ENCODE data around the gene FAM107B. TPM values are rescaled to one million over a fixed set of nuclear protein-coding genes. Genes with fewer than 3 reads are reported as not detected.

The FAM107B gene
- total RNA-seq, 5 donors from 2014 or later (not counting 1 experiment from before 2014, with no cell fraction given) = 175 to 298 (median 214) TPM

- ChIA-PET CTCF (interaction anchor here (0.7 to 1.2 kb wide), 8 partner anchors 9 to 58 kb away, joined by 3 to 5 read pairs (median 4); no protein-coding TSS in a partner anchor), POLR2A (interaction anchor here in 1 of 2 donors (3.5 kb wide), 1 partner anchor 28 kb away, joined by 14 read pairs; no protein-coding TSS in a partner anchor)
- ATAC-seq (replicated peaks in 1 of 4) = no peak
- H3K36me3 ChIP-seq (ENCODE audit: control insufficient read depth in 2 of 2, extremely low read depth in 1 of 2, insufficient read depth in 1 of 2, low read length in 1 of 2) = peaks cover 3 to 11% of the 10 kb centered on the region in 2 donors
- Mint-ChIP-seq H3K9me3 (no peaks in the 10 kb centered on the region), H3K27me3 (no peaks in the 10 kb centered on the region), H3K4me1 (peaks cover 96 to 97% (median 96%) of the 10 kb centered on the region in 3 donors), H3K36me3 (peaks cover 55% of the 10 kb centered on the region), H3K4me3 (peak overlapping the region; percentile 50 to 85 (median 61)), H3K27ac (peak overlapping the region; percentile 94 to 95)
- H3K9me3 ChIP-seq = no peaks in the 10 kb centered on the region
- DNase-seq = no peak
- 78% methylated on average over 3 of the region's 4 CpGs for WGBS (ENCODE audit: insufficient coverage)
- H3K4me3 ChIP-seq (ENCODE audit: control insufficient read depth in 1 of 2, extremely low read depth in 1 of 2, low read length in 1 of 2) = no peak overlapping the region
- H3K27ac ChIP-seq (ENCODE audit: low read length) = peak overlapping the region; percentile 76
- peaks cover 60 to 84% of the 10 kb centered on the region in 2 experiments for H3K4me1 ChIP-seq (ENCODE audit: control insufficient read depth in 1 of 2, extremely low read depth in 1 of 2, insufficient read depth in 2 of 2, low read length in 2 of 2)
- no peaks in the 10 kb centered on the region for H3K27me3 ChIP-seq (replicated peaks in 1 of 2; ENCODE audit: control insufficient read depth in 2 of 2, extremely low read depth in 1 of 2, insufficient read depth in 2 of 2, low read length in 1 of 2)
These were observed 218.9 kb downstream of the FAM107B start for GRCh38 chr10:14555807-14556206.

GRCh38 chr10:14554491-14555205 is 220.0 kb downstream of the FAM107B start:
- Mint-ChIP-seq H3K4me3 (peak overlapping the region; percentile 37 to 61 (median 39)), H3K36me3 (peaks cover 57% of the 10 kb centered on the region), H3K9me3 (no peaks in the 10 kb centered on the region), H3K4me1 (peaks cover 96 to 97% (median 96%) of the 10 kb centered on the region in 3 donors), H3K27ac (peak overlapping the region; percentile 91 to 94), H3K27me3 (no peaks in the 10 kb centered on the region)
- peak in 1 of 35 experiments; percentile 48 for DNase-seq
- Histone ChIP-seq H3K27ac (ENCODE audit: low read length) (peak overlapping the region; percentile 76), H3K36me3 (ENCODE audit: control insufficient read depth in 2 of 2, extremely low read depth in 1 of 2, insufficient read depth in 1 of 2, low read length in 1 of 2) (peaks cover 3 to 22% of the 10 kb centered on the region in 2 donors), H3K27me3 (replicated peaks in 1 of 2; ENCODE audit: control insufficient read depth in 2 of 2, extremely low read depth in 1 of 2, insufficient read depth in 2 of 2, low read length in 1 of 2) (no peaks in the 10 kb centered on the region), H3K4me3 (ENCODE audit: control insufficient read depth in 1 of 2, extremely low read depth in 1 of 2, low read length in 1 of 2) (no peak overlapping the region), H3K4me1 (ENCODE audit: control insufficient read depth in 1 of 2, extremely low read depth in 1 of 2, insufficient read depth in 2 of 2, low read length in 2 of 2) (peaks cover 50 to 78% of the 10 kb centered on the region in 2 experiments), H3K9me3 (no peaks in the 10 kb centered on the region)
- POLR2A ChIA-PET = interaction anchor here (0.5 to 2.4 kb wide), 13 partner anchors 9 to 260 kb away, joined by 3 to 15 read pairs (median 4); no protein-coding TSS in a partner anchor
- peak in 3 of 4 experiments; percentile 30 to 66 (median 52) for ATAC-seq (replicated peaks in 1 of 4)
- no CpG with 5 or more reads among the region's 3 CpGs for WGBS (ENCODE audit: insufficient coverage)
- CTCF ChIA-PET = interaction anchor here (0.5 to 3.4 kb wide), 11 partner anchors 8 to 627 kb away, joined by 3 to 26 read pairs (median 5); no protein-coding TSS in a partner anchor

- peaks cover 96 to 97% (median 97%) of the 10 kb centered on the region in 3 donors for H3K4me1 Mint-ChIP-seq
These were observed 220.6 kb downstream of the FAM107B start for GRCh38 chr10:14554091-14554490.

DNA sequence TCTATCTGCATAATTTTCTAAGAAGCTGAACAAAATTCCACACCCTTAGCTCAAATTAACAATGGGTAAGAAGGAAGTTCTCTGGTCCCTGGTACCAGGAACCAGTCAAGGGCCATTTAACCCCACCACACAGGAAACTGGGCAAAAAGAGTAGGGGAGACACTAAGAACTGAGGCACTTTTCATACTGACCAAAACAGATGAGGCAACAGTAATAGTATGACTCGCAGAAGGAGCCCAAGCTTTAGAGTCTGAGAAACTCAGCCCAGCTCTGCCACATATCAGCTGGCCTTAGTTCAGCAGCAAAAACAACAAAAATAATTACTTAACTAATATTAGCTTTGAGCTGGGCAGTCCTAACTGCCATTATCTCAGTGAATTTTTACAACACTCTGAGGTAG is 221.2 kb downstream of the FAM107B start:
- H3K36me3 ChIP-seq (ENCODE audit: control insufficient read depth in 2 of 2, extremely low read depth in 1 of 2, insufficient read depth in 1 of 2, low read length in 1 of 2) = peaks cover 3 to 33% of the 10 kb centered on the region in 2 donors
- Mint-ChIP-seq H3K4me1 (peaks cover 94 to 97% (median 96%) of the 10 kb centered on the region in 3 donors), H3K4me3 (peak overlapping the region in 2 of 3 donors; percentile 37 to 48), H3K9me3 (no peaks in the 10 kb centered on the region), H3K27me3 (no peaks in the 10 kb centered on the region), H3K36me3 (peaks cover 60% of the 10 kb centered on the region), H3K27ac (peak overlapping the region; percentile 78 to 85)
- H3K4me1 ChIP-seq (ENCODE audit: control insufficient read depth in 1 of 2, extremely low read depth in 1 of 2, insufficient read depth in 2 of 2, low read length in 2 of 2) = peaks cover 43 to 77% of the 10 kb centered on the region in 2 experiments
- no CpG with 5 or more reads among the region's 1 CpG for WGBS (ENCODE audit: insufficient coverage)
- no peaks in the 10 kb centered on the region for H3K9me3 ChIP-seq
- no peaks in the 10 kb centered on the region for H3K27me3 ChIP-seq (replicated peaks in 1 of 2; ENCODE audit: control insufficient read depth in 2 of 2, extremely low read depth in 1 of 2, insufficient read depth in 2 of 2, low read length in 1 of 2)
- ChIA-PET POLR2A (interaction anchor here in 1 of 2 donors (0.6 to 2.4 kb wide), 5 partner anchors 10 to 97 kb away, joined by 3 to 7 read pairs (median 6); no protein-coding TSS in a partner anchor), CTCF (interaction anchor here (0.7 to 3.4 kb wide), 6 partner anchors 9 to 202 kb away, joined by 3 to 26 read pairs (median 3); no protein-coding TSS in a partner anchor)
- H3K27ac ChIP-seq (ENCODE audit: low read length) = peak overlapping the region; percentile 76
- DNase-seq (no peak), ATAC-seq (replicated peaks in 1 of 4) (no peak)
- no peak overlapping the region for H3K4me3 ChIP-seq (ENCODE audit: control insufficient read depth in 1 of 2, extremely low read depth in 1 of 2, low read length in 1 of 2)

More at GRCh38 chr10:14554091-14554490, 220.6 kb downstream of the FAM107B start:
- peak overlapping the region; percentile 37 to 61 (median 39) for H3K4me3 Mint-ChIP-seq
- POLR2A ChIA-PET = interaction anchor here (0.6 to 2.4 kb wide), 8 partner anchors 10 to 91 kb away, joined by 3 to 7 read pairs (median 4); no protein-coding TSS in a partner anchor
- DNase-seq = no peak
- no peaks in the 10 kb centered on the region for H3K27me3 Mint-ChIP-seq
- peak in 1 of 4 experiments; percentile 21 for ATAC-seq (replicated peaks in 1 of 4)
- no peaks in the 10 kb centered on the region for H3K27me3 ChIP-seq (replicated peaks in 1 of 2; ENCODE audit: control insufficient read depth in 2 of 2, extremely low read depth in 1 of 2, insufficient read depth in 2 of 2, low read length in 1 of 2)
- H3K36me3 Mint-ChIP-seq = peaks cover 60% of the 10 kb centered on the region
- CTCF ChIA-PET = interaction anchor here (0.5 to 3.4 kb wide), 8 partner anchors 8 to 626 kb away, joined by 3 to 26 read pairs (median 6); no protein-coding TSS in a partner anchor
- H3K9me3 ChIP-seq = no peaks in the 10 kb centered on the region
- WGBS (ENCODE audit: insufficient coverage) = no CpG with 5 or more reads among the region's 3 CpGs
- H3K4me1 ChIP-seq (ENCODE audit: control insufficient read depth in 1 of 2, extremely low read depth in 1 of 2, insufficient read depth in 2 of 2, low read length in 2 of 2) = peaks cover 47 to 78% of the 10 kb centered on the region in 2 experiments
- no peaks in the 10 kb centered on the region for H3K9me3 Mint-ChIP-seq
- H3K27ac ChIP-seq (ENCODE audit: low read length) = peak overlapping the region; percentile 76
- peaks cover 3 to 28% of the 10 kb centered on the region in 2 donors for H3K36me3 ChIP-seq (ENCODE audit: control insufficient read depth in 2 of 2, extremely low read depth in 1 of 2, insufficient read depth in 1 of 2, low read length in 1 of 2)
- peak overlapping the region; percentile 80 to 91 for H3K27ac Mint-ChIP-seq
- H3K4me3 ChIP-seq (ENCODE audit: control insufficient read depth in 1 of 2, extremely low read depth in 1 of 2, low read length in 1 of 2) = no peak overlapping the region

DNA sequence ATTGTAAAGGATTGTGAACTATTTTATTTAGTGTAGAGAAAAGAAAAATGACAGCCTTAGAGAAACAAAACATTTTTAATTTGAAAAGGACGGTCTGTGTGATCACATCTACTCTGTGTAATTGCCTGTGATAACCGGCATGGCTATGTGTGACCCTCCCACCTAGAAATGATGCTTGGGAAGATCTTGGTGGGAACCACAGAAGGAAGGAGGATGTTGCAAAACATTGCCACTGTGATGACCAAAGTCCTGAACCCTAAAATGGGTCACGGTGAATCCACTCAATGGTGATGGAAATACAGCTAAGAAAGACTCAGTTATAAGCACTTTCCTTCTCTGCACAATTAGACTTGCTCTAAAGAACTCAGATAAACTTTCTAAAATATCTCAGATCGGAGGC is 222.7 kb downstream of the FAM107B start:
- no peaks in the 10 kb centered on the region for H3K9me3 ChIP-seq
- ChIA-PET POLR2A (interaction anchor here (0.6 to 1.3 kb wide), 6 partner anchors 9 to 286 kb away, joined by 3 to 7 read pairs (median 4); partner anchors contain the start of genes CDNF (in 1 of the 2), HSPA14 (in 1 of the 2) and MSANTD7 (in 1 of the 2)), CTCF (interaction anchor here (0.5 to 3.4 kb wide), 4 partner anchors 9 to 43 kb away, joined by 3 to 26 read pairs (median 6); no protein-coding TSS in a partner anchor)
- peak overlapping the region; percentile 78 to 85 for H3K27ac Mint-ChIP-seq
- H3K4me1 ChIP-seq (ENCODE audit: control insufficient read depth in 1 of 2, extremely low read depth in 1 of 2, insufficient read depth in 2 of 2, low read length in 2 of 2) = peaks cover 32 to 72% of the 10 kb centered on the region in 2 experiments
- H3K27me3 Mint-ChIP-seq = no peaks in the 10 kb centered on the region
- H3K4me1 Mint-ChIP-seq = peaks cover 93 to 96% (median 94%) of the 10 kb centered on the region in 3 donors
- DNase-seq (no peak), ATAC-seq (replicated peaks in 1 of 4) (no peak)
- no peak overlapping the region for H3K4me3 ChIP-seq (ENCODE audit: control insufficient read depth in 1 of 2, extremely low read depth in 1 of 2, low read length in 1 of 2)
- H3K27ac ChIP-seq (ENCODE audit: low read length) = peak overlapping the region; percentile 40
- H3K9me3 Mint-ChIP-seq = no peaks in the 10 kb centered on the region
- H3K36me3 Mint-ChIP-seq = peaks cover 61% of the 10 kb centered on the region
- H3K4me3 Mint-ChIP-seq = peak overlapping the region in 2 of 3 donors; percentile 18 to 50
- no peaks in the 10 kb centered on the region for H3K27me3 ChIP-seq (replicated peaks in 1 of 2; ENCODE audit: control insufficient read depth in 2 of 2, extremely low read depth in 1 of 2, insufficient read depth in 2 of 2, low read length in 1 of 2)
- H3K36me3 ChIP-seq (ENCODE audit: control insufficient read depth in 2 of 2, extremely low read depth in 1 of 2, insufficient read depth in 1 of 2, low read length in 1 of 2) = peaks cover 0 to 44% of the 10 kb centered on the region in 2 donors
- WGBS (ENCODE audit: insufficient coverage) = 50% methylated on average over 1 of the region's 4 CpGs

Measured in T-cell (primary cell).